ENCODE measurements around the gene SWT1.
"Not testable (repeated sequence)": the region's sequence is repeated elsewhere in the genome, so short reads cannot be mapped to it uniquely, and the experiment has no call there.

The SWT1 gene

GRCh38 chr1:185208626-185209180, 51.7 kb downstream of the SWT1 start:
- no peak for TF ChIP-seq CTCF (conservative IDR thresholded peaks at IDR 0.05; ENCODE audit: low read length)
- H3K9me3 ChIP-seq (ENCODE audit: insufficient read depth, low read depth, low read length) = no peaks in the 10 kb centered on the region; the same call in 1 of the 2 replicates
- no peaks in the 10 kb centered on the region for H3K4me1 ChIP-seq (ENCODE audit: insufficient read depth, low read length, poor library complexity, severe bottlenecking)

GRCh38 chr1:185209357-185209756, 52.4 kb downstream of the SWT1 start:
- not testable (repeated sequence) for H3F3A ChIP-seq (ENCODE audit: low read depth); H3K27me3 ChIP-seq (ENCODE audit: insufficient read depth, low read length, poor library complexity, severe bottlenecking); H2AFZ ChIP-seq (ENCODE audit: low read length); H3K9ac ChIP-seq (ENCODE audit: low read depth, low read length, poor library complexity, severe bottlenecking); H3K79me2 ChIP-seq (ENCODE audit: insufficient read depth, low read length); H3K4me3 ChIP-seq (ENCODE audit: low read length, poor library complexity, severe bottlenecking); H3K4me1 ChIP-seq (ENCODE audit: insufficient read depth, low read length, poor library complexity, severe bottlenecking); H3K36me3 ChIP-seq (ENCODE audit: insufficient read depth, low read length); H3K4me2 ChIP-seq (ENCODE audit: low read depth, low read length, poor library complexity, severe bottlenecking); H3K9me3 ChIP-seq (ENCODE audit: insufficient read depth, low read depth, low read length); H3K9me2 ChIP-seq (replicated peaks; ENCODE audit: low read depth, low read length); H4K20me1 ChIP-seq (ENCODE audit: insufficient read depth, low read length, poor library complexity, severe bottlenecking)

More at GRCh38 chr1:185208626-185209180, 51.7 kb downstream of the SWT1 start:
- Histone ChIP-seq H4K20me1 (ENCODE audit: insufficient read depth, low read length, poor library complexity, severe bottlenecking) (no peaks in the 10 kb centered on the region), H3F3A (ENCODE audit: low read depth) (no peaks in the 10 kb centered on the region), H2AFZ (ENCODE audit: low read length) (no peak overlapping the region), H3K9me2 (replicated peaks; ENCODE audit: low read depth, low read length) (no peaks in the 10 kb centered on the region), H3K4me3 (ENCODE audit: low read length, poor library complexity, severe bottlenecking) (no peak overlapping the region), H3K9ac (ENCODE audit: low read depth, low read length, poor library complexity, severe bottlenecking) (no peak overlapping the region), H3K27me3 (ENCODE audit: insufficient read depth, low read length, poor library complexity, severe bottlenecking) (no peaks in the 10 kb centered on the region), H3K36me3 (ENCODE audit: insufficient read depth, low read length) (no peaks in the 10 kb centered on the region), H3K79me2 (ENCODE audit: insufficient read depth, low read length) (no peaks in the 10 kb centered on the region), H3K4me2 (ENCODE audit: low read depth, low read length, poor library complexity, severe bottlenecking) (no peak overlapping the region)

GRCh38 chr1:185213091-185213490, 56.1 kb downstream of the SWT1 start:
- H3F3A ChIP-seq (ENCODE audit: low read depth) = no peaks in the 10 kb centered on the region
- no peak overlapping the region for H3K4me3 ChIP-seq (ENCODE audit: low read length, poor library complexity, severe bottlenecking)

More at GRCh38 chr1:185213091-185213490, 56.1 kb downstream of the SWT1 start:
- no peaks in the 10 kb centered on the region for H3K9me2 ChIP-seq (replicated peaks; ENCODE audit: low read depth, low read length)
- no peaks in the 10 kb centered on the region for H4K20me1 ChIP-seq (ENCODE audit: insufficient read depth, low read length, poor library complexity, severe bottlenecking)
- H2AFZ ChIP-seq (ENCODE audit: low read length) = no peak overlapping the region
- no peak overlapping the region for H3K9ac ChIP-seq (ENCODE audit: low read depth, low read length, poor library complexity, severe bottlenecking)
- no peaks in the 10 kb centered on the region for H3K36me3 ChIP-seq (ENCODE audit: insufficient read depth, low read length)
- H3K27me3 ChIP-seq (ENCODE audit: insufficient read depth, low read length, poor library complexity, severe bottlenecking) = no peaks in the 10 kb centered on the region
- no peaks in the 10 kb centered on the region; the same call in 1 of the 2 replicates for H3K9me3 ChIP-seq (ENCODE audit: insufficient read depth, low read depth, low read length)
- no peaks in the 10 kb centered on the region for H3K79me2 ChIP-seq (ENCODE audit: insufficient read depth, low read length)
- H3K4me2 ChIP-seq (ENCODE audit: low read depth, low read length, poor library complexity, severe bottlenecking) = no peak overlapping the region
- no peaks in the 10 kb centered on the region for H3K4me1 ChIP-seq (ENCODE audit: insufficient read depth, low read length, poor library complexity, severe bottlenecking)
- no peak for TF ChIP-seq EZH2phosphoT487 (IDR thresholded peaks at IDR 0.05; ENCODE audit: borderline replicate concordance)
- no peak for TF ChIP-seq CTCF (conservative IDR thresholded peaks at IDR 0.05; ENCODE audit: low read length)

All from Loucy (cell line).